CD4-positive, alpha-beta memory T cell (primary cell): ENCODE measurements around the gene PIEZO1. TPM values are rescaled to one million over a fixed set of nuclear protein-coding genes. Genes with fewer than 3 reads are reported as not detected.

Experiments used
- CTCF ChIA-PET: fragments of 350-600 bp; sonication (Branson Sonifier 250); formaldehyde crosslinking; loops from one replicate; lab custom pipeline; 2021; ENCODE audit warnings: inconsistent platforms; ENCODE audit not compliant: partially characterized antibody; lab: Charles Lee
- POLR2A ChIA-PET: fragments of 350-600 bp; sonication (Branson Sonifier 250); formaldehyde crosslinking; loops from one replicate; lab custom pipeline; 2021; ENCODE audit not compliant: partially characterized antibody; lab: Charles Lee
- DNase-seq, 5 donors: peaks; one replicate each; pipeline versions ENCODE4 v3.0.0 to v3.0.0-alpha.2; 2020 to 2022; ENCODE audit warnings: mixed read lengths in 1 of 5
- H3K27ac ChIP-seq: one replicate; pipeline ENCODE4 v1.7.0; 2013; ENCODE audit warnings: low read depth, low read length
- H3K27me3 ChIP-seq: 2 replicates; pipeline ENCODE4 v1.7.0; 2013; ENCODE audit warnings: mild to moderate bottlenecking, low read length, moderate library complexity; ENCODE audit not compliant: insufficient read depth
- H3K36me3 ChIP-seq: 2 replicates; pipeline ENCODE4 v1.7.0; 2013; ENCODE audit warnings: mild to moderate bottlenecking, low read length, moderate library complexity; ENCODE audit not compliant: insufficient read depth
- H3K4me1 ChIP-seq: 2 replicates; pipeline ENCODE4 v1.7.0; 2013; ENCODE audit warnings: mild to moderate bottlenecking, low read length, moderate library complexity; ENCODE audit not compliant: insufficient read depth
- H3K4me3 ChIP-seq, 2 donors: one replicate each; pipeline ENCODE4 v1.7.0; 2013; ENCODE audit warnings: low read length in 2 of 2, mild to moderate bottlenecking in 1 of 2
- H3K9me3 ChIP-seq, 2 donors: one replicate each; pipeline ENCODE4 v1.7.0; 2013; ENCODE audit warnings: low read length in 2 of 2, control low read depth in 1 of 2; ENCODE audit not compliant: control insufficient read depth in 1 of 2
- H3K27ac Mint-ChIP-seq, 7 donors: one replicate each; pipeline ENCODE4 v1.8.0; 2020 to 2021; ENCODE audit warnings: mixed read lengths in 7 of 7, mild to moderate bottlenecking in 6 of 7, inconsistent platforms in 3 of 7, moderate library complexity in 3 of 7
- H3K27me3 Mint-ChIP-seq, 2 donors: one replicate each; pipeline ENCODE4 v1.8.0; 2020 to 2021; ENCODE audit warnings: mixed read lengths in 2 of 2
- H3K36me3 Mint-ChIP-seq, 2 donors: one replicate each; pipeline ENCODE4 v1.8.0; 2020 to 2021; ENCODE audit warnings: mixed read lengths in 2 of 2, inconsistent platforms in 1 of 2, mild to moderate bottlenecking in 1 of 2
- H3K4me1 Mint-ChIP-seq, 4 donors: one replicate each; pipeline ENCODE4 v1.8.0; 2020 to 2021; ENCODE audit warnings: mixed read lengths in 4 of 4, mild to moderate bottlenecking in 1 of 4
- H3K4me3 Mint-ChIP-seq, 8 donors: one replicate each; pipeline ENCODE4 v1.8.0; 2020 to 2021; ENCODE audit warnings: mixed read lengths in 8 of 8, mild to moderate bottlenecking in 7 of 8, moderate library complexity in 6 of 8, inconsistent platforms in 3 of 8
- H3K9me3 Mint-ChIP-seq, 8 donors: one replicate each; pipeline ENCODE4 v1.8.0; 2020 to 2021; ENCODE audit warnings: mixed read lengths in 8 of 8, mild to moderate bottlenecking in 5 of 8, inconsistent platforms in 3 of 8, moderate library complexity in 1 of 8
- intact Hi-C: fragments of 100-400 bp; cut with micrococcal nuclease; formaldehyde crosslinking; loops from one replicate; pipeline ENCODE4 v1.15.1; 2023
- polyA plus RNA-seq, 2 donors: library from polyadenylated mRNA; unstranded; fragments of 300-500 nt; fragmentation: Illumina TruSeq; gene quantifications; one replicate each; pipeline ENCODE4 v1.2.3, GENCODE V29; 2021
- total RNA-seq, 2 experiments: library from RNA; stranded (reverse); gene quantifications; one replicate each; pipeline ENCODE4 v1.2.3, GENCODE V29; 2021

The PIEZO1 gene
- total and polyA plus RNA-seq, 4 experiments from 2014 or later = 12.0 to 302 (median 171) TPM

DNA sequence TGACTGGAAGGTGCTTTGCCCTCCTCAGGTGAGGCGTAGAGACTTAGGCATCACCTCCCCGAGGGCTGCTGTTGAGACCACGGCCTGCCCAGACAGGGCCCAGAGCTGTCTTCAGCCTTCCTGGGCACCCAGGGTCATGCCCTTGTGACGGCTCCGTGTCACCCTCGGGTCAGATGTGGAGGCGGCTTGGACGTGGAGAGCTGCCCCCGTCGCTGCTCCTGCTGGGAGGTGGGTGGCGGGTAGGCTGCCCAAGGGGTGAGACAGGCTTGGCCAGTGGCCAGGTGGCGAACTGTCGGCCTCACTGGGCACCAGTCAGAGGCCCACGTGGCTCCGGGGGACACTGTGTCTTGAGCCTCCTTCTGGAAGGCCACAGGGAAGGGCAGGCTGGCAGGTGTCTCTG lies 89.8 kb downstream of the PIEZO1 start:
- peaks cover 24 to 78% (median 53%) of the 10 kb centered on the region in 4 donors for H3K4me1 Mint-ChIP-seq

DNA sequence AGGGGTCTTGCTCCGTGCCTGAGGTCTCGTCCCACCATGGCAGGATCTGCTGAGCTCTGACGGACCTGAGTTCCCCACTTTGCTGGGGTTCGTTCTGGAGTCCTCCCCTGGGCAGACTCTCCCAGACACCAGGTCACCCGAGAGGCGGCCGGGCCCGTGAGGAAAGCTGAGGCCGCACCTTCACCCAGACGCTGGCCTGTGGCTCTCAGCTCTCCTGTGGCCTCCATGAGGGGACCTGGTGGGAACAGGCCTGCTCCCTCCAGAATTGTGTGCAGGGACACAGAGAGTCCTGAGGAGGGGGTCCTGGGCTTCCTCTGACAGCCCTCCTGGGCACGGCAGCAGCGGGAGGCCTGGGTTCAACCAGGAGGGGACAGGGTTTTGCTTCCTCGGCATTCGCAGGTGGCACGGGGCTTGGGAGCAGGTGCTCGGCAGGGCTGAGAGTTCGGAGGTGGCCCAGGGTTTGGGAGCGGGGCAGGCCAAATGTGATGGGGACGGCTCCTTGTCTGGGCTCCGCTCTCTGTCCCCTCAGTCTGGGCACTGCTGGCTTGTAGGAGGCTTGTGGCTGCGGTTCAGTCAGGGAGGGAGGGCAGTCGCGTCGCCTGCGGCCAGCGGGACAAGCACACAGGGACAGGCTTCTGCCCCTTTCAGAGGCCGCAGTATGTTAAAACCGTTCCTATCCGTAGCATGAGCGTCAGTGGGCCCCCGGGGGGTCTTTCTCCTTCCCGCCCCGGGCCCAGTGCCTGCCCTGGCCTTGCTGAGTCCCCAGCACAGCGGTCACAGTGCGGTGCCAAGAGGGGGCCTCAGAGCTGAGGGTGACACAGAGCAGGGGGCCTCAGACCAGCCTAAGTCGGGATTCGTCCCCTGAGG lies 90.6 kb downstream of the PIEZO1 start:
- Mint-ChIP-seq H3K4me3 (peak overlapping the region in 1 of 8 donors; percentile 10), H3K36me3 (peaks cover 14 to 18% of the 10 kb centered on the region in 2 donors), H3K27ac (peak overlapping the region; percentile 44 to 94 (median 68)), H3K9me3 (peaks cover 0 to 2% (median 0%) of the 10 kb centered on the region in 8 donors), H3K27me3 (no peaks in the 10 kb centered on the region), H3K4me1 (peaks cover 21 to 77% (median 49%) of the 10 kb centered on the region in 4 donors)
- CTCF ChIA-PET = no interaction called here
- Histone ChIP-seq H3K4me1 (peaks cover 85% of the 10 kb centered on the region), H3K36me3 (peaks cover 38% of the 10 kb centered on the region), H3K4me3 (no peak overlapping the region), H3K27me3 (no peaks in the 10 kb centered on the region), H3K9me3 (no peaks in the 10 kb centered on the region), H3K27ac (peak overlapping the region; percentile 16)
- DNase-seq = no peak
- POLR2A ChIA-PET = interaction anchor here (1.1 to 10.2 kb wide), 3 partner anchors 10 to 45 kb away, joined by 3 to 249 read pairs (median 3); partner anchors contain the start of genes CTU2, MVD and RNF166
- intact Hi-C loops = no loop called here

More for the DNA sequence above, 89.8 kb downstream of the PIEZO1 start:
- H3K27me3 Mint-ChIP-seq = no peaks in the 10 kb centered on the region
- H3K9me3 ChIP-seq = no peaks in the 10 kb centered on the region
- H3K4me3 Mint-ChIP-seq = no peak overlapping the region
- H3K4me3 ChIP-seq = no peak overlapping the region
- no peak overlapping the region for H3K27ac ChIP-seq
- H3K27me3 ChIP-seq = no peaks in the 10 kb centered on the region
- peak overlapping the region in 5 of 7 donors; percentile 17 to 80 (median 44) for H3K27ac Mint-ChIP-seq
- DNase-seq = no peak
- peaks cover 0 to 2% (median 0%) of the 10 kb centered on the region in 8 donors for H3K9me3 Mint-ChIP-seq
- ChIA-PET POLR2A (interaction anchor here (1.0 to 4.1 kb wide), 3 partner anchors 9 to 62 kb away, joined by 3 to 21 read pairs (median 3); partner anchors contain the start of gene SNAI3), CTCF (no interaction called here)
- peaks cover 22% of the 10 kb centered on the region in 2 donors for H3K36me3 Mint-ChIP-seq
- intact Hi-C loops = no loop called here
- H3K4me1 ChIP-seq = peaks cover 85% of the 10 kb centered on the region
- H3K36me3 ChIP-seq = peaks cover 46% of the 10 kb centered on the region

GRCh38 chr16:88693420-88694177 lies 91.4 kb downstream of the PIEZO1 start:
- peaks cover 0 to 2% (median 0%) of the 10 kb centered on the region in 8 donors for H3K9me3 Mint-ChIP-seq
- H3K27ac Mint-ChIP-seq = peak overlapping the region in 5 of 7 donors; percentile 82 to 94 (median 90)
- intact Hi-C loops = loop anchor here (1.0 kb wide), 1 partner anchor 8 kb away; no protein-coding TSS in a partner anchor
- CTCF ChIA-PET = interaction anchor here (1.7 kb wide), 2 partner anchors 8 to 13 kb away, joined by 3 to 4 read pairs; no protein-coding TSS in a partner anchor
- peaks cover 23 to 79% (median 52%) of the 10 kb centered on the region in 4 donors for H3K4me1 Mint-ChIP-seq
- H3K36me3 Mint-ChIP-seq = peaks cover 14 to 18% of the 10 kb centered on the region in 2 donors
- DNase-seq = no peak
- H3K4me3 Mint-ChIP-seq = peak overlapping the region in 4 of 8 donors; percentile 15 to 76 (median 52)
- Histone ChIP-seq H3K4me1 (peaks cover 78% of the 10 kb centered on the region), H3K9me3 (no peaks in the 10 kb centered on the region), H3K27ac (peak overlapping the region; percentile 36), H3K36me3 (peaks cover 32% of the 10 kb centered on the region), H3K27me3 (no peaks in the 10 kb centered on the region), H3K4me3 (no peak overlapping the region)
- H3K27me3 Mint-ChIP-seq = no peaks in the 10 kb centered on the region
- POLR2A ChIA-PET = interaction anchor here (1.1 to 10.2 kb wide), 4 partner anchors 10 to 44 kb away, joined by 3 to 249 read pairs (median 4); partner anchors contain the start of genes CTU2, MVD and RNF166

- Histone ChIP-seq H3K27ac (peak overlapping the region; percentile 36), H3K4me1 (peaks cover 71% of the 10 kb centered on the region), H3K4me3 (peak overlapping the region in 1 of 2 donors; percentile 39), H3K36me3 (peaks cover 25% of the 10 kb centered on the region), H3K27me3 (no peaks in the 10 kb centered on the region), H3K9me3 (no peaks in the 10 kb centered on the region)
- H3K36me3 Mint-ChIP-seq = peaks cover 8 to 12% of the 10 kb centered on the region in 2 donors
- intact Hi-C loops = loop anchor here (1.0 kb wide), 1 partner anchor 8 kb away; no protein-coding TSS in a partner anchor
- POLR2A ChIA-PET = interaction anchor here (0.9 to 10.2 kb wide), 5 partner anchors 9 to 59 kb away, joined by 3 to 249 read pairs (median 3); partner anchors contain the start of genes CTU2 and RNF166
- H3K27ac Mint-ChIP-seq = peak overlapping the region; percentile 19 to 94 (median 90)
- CTCF ChIA-PET = interaction anchor here (1.2 to 1.7 kb wide), 4 partner anchors 9 to 73 kb away, joined by 3 to 4 read pairs (median 4); no protein-coding TSS in a partner anchor
- DNase-seq = peak in 3 of 5 donors; percentile 26 to 45 (median 43)
- H3K4me1 Mint-ChIP-seq = peaks cover 21 to 72% (median 49%) of the 10 kb centered on the region in 4 donors
- H3K27me3 Mint-ChIP-seq = no peaks in the 10 kb centered on the region
- peaks cover 0 to 1% (median 0%) of the 10 kb centered on the region in 8 donors for H3K9me3 Mint-ChIP-seq
- peak overlapping the region in 7 of 8 donors; percentile 57 to 87 (median 76) for H3K4me3 Mint-ChIP-seq
Measured at GRCh38 chr16:88692861-88693260, 92.2 kb downstream of the PIEZO1 start.

- Histone ChIP-seq H3K4me3 (peak overlapping the region; percentile 39), H3K27me3 (no peaks in the 10 kb centered on the region), H3K36me3 (peaks cover 16% of the 10 kb centered on the region), H3K27ac (peak overlapping the region; percentile 36), H3K9me3 (no peaks in the 10 kb centered on the region), H3K4me1 (peaks cover 70% of the 10 kb centered on the region)
- ChIA-PET CTCF (interaction anchor here (1.2 to 1.7 kb wide), 4 partner anchors 10 to 72 kb away, joined by 3 to 4 read pairs (median 4); no protein-coding TSS in a partner anchor), POLR2A (interaction anchor here (0.9 to 10.2 kb wide), 4 partner anchors 9 to 59 kb away, joined by 3 to 249 read pairs (median 4); partner anchors contain the start of genes CTU2 and RNF166)
- Mint-ChIP-seq H3K27ac (peak overlapping the region; percentile 82 to 94 (median 92)), H3K36me3 (peaks cover 4 to 8% of the 10 kb centered on the region in 2 donors), H3K4me3 (peak overlapping the region; percentile 48 to 87 (median 77)), H3K27me3 (no peaks in the 10 kb centered on the region), H3K9me3 (no peaks in the 10 kb centered on the region), H3K4me1 (peaks cover 21 to 67% (median 45%) of the 10 kb centered on the region in 4 donors)
- intact Hi-C loops = no loop called here
- no peak for DNase-seq
Measured at GRCh38 chr16:88691924-88692560, 93.0 kb downstream of the PIEZO1 start.
